ENCODE data around the gene NBAS.
A peak's percentile ranks its signal among the peaks of the same experiment; 100 is the strongest.

The NBAS gene

DNA sequence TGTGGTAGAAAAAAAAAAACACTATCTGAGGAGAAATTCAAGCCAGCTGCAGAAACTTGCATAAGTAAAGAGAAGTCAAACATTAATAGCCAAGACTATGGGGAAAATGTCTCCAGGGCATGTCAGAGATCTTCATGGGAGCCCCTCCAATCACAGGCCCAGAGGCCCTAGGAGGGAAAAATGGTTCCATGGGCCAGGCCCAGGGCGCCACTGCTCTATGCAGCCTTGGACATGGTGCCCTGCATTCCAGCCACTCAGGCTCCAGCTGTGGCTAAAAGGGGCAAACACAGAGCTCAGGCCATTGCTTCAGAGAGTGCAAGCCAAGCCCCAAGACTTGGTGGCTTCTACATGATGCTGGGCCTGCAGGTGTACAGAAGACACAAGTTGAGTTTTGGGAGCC is 354.7 kb downstream of the NBAS start:
- no peak for DNase-seq (ENCODE audit: low read depth)

DNA sequence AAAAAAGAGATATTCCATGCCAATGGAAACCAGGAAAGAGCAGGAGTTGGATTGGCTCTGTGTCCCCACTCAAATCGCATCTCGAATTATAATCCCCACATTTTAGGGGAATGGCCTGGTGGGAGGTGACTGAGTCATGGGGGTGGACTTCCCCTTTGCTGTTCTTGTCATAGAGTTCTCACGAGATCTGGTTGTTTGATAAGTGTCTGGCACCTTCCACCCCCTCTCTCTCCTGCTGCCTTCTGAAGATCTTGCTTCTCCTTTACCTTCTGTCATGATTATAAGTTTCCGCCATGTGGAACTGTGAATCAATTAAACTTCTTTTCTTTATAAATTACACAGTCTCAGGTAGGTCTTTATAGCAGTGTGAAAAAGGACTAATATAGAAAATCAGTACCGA is 355.6 kb downstream of the NBAS start:
- no peak for DNase-seq (ENCODE audit: low read depth)

GRCh38 chr2:15201009-15201408 is 360.1 kb downstream of the NBAS start:
- DNase-seq (ENCODE audit: low read depth) = no peak

- no peak for DNase-seq (ENCODE audit: low read depth)
These were observed 360.6 kb downstream of the NBAS start for GRCh38 chr2:15200581-15200980.

DNA sequence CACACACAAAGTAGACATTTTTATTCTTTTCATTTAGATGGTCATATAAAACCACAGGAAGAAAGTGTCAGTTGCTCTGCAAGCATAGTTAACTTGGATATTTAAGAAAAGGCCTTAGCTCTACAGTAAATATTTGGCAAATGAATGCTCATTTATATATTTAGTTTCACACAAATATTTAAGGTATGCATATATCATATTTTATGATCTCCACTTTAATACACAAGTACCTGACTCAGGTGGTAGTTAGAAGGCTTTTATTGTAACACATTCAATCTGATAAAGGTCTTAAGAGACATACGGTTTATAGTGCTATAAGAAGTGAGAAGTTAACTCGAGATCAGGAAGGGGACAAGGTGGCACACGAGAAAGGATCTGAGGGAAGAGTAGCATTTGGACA is 363.1 kb downstream of the NBAS start:
- DNase-seq (ENCODE audit: low read depth) = no peak

GRCh38 chr2:15195813-15196212 is 365.3 kb downstream of the NBAS start:
- DNase-seq (ENCODE audit: low read depth) = no peak

GRCh38 chr2:15191789-15192188 is 369.3 kb downstream of the NBAS start:
- DNase-seq (ENCODE audit: low read depth) = no peak

- no peak for DNase-seq (ENCODE audit: low read depth)
These were observed 371.9 kb downstream of the NBAS start for GRCh38 chr2:15189216-15189615.

- no peak for DNase-seq (ENCODE audit: low read depth)
These were observed 373.4 kb downstream of the NBAS start for GRCh38 chr2:15187702-15188101.

- DNase-seq (ENCODE audit: low read depth) = no peak
These were observed 375.0 kb downstream of the NBAS start for GRCh38 chr2:15186118-15186517.

DNA sequence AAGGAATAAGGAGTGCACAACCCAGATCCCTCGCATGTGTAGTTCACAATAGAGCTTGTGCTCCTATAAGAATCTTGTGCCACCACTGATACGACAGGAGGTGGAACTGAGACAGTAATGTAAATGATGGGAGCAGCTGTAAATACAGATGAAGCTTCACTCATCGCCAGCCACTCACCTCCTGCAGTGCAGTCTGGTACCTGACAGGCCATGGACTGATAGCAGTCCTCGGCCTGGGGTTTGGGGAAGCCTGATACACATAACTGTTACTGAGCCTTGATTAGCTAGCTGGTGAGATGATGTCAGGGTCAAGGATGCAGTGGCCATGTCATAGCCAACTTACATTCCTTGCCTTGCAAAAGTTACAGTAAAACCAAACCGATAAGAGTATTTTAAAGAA is 376.6 kb downstream of the NBAS start:
- DNase-seq (ENCODE audit: low read depth) = no peak

- DNase-seq (ENCODE audit: low read depth) = no peak
These were observed 378.9 kb downstream of the NBAS start for GRCh38 chr2:15182275-15182674.

DNA sequence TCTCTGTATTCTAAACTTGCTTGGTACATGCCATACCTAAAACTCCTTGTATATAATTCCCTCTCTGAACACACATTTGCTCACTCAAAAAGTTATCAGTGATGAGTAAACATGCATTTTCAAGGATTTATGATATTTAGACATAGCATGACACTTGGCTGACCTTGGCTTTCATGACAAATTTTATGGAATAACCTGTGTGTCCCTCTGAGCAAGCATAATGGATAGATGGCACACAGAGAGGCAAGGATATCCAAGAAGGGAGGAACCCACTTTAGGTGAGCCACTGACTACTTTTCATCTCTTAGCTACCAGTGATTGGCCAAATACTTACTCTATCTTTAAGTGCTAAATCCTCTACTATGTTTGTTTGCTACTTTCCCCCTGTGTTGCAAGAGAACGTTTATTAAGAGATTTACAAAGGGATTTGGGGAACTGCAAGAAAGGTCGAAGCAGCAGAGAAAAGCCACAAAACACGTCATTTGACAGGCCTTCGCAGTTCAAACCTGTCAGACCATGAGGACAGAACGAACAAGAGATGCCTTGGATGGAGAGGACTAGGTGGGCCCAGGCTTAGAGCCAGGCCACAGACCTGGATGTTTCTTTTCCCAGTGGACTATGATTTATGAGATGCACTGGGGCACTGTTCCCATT is 379.9 kb downstream of the NBAS start:
- DNase-seq (ENCODE audit: low read depth) = no peak

- DNase-seq (ENCODE audit: low read depth) = no peak
These were observed 380.8 kb downstream of the NBAS start for GRCh38 chr2:15180379-15180778.

GRCh38 chr2:15178946-15179345 is 382.2 kb downstream of the NBAS start:
- no peak for DNase-seq (ENCODE audit: low read depth)

GRCh38 chr2:15177103-15177502 is 384.0 kb downstream of the NBAS start:
- peak; percentile 47 for DNase-seq (ENCODE audit: low read depth)

DNA sequence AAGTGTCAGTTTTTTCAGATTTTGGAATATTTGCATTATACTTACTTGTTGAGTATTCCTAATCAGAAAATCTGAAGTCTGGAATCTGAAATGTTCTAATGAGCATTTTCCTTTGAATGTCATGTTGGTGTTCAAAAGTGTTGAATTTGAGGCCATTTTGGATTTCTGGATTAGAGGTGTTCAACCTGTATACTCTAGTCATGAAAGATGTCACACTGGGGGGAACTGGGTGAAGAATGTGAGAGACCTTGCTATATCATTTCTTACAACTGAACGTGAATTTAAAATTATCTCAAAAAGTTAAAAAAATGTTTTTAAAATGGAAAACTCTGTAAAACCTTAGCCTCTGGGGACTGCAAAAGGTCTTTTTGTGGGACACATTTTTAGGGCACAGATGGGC is 384.5 kb downstream of the NBAS start:
- no peak for DNase-seq (ENCODE audit: low read depth)

- DNase-seq (ENCODE audit: low read depth) = no peak
These were observed 386.6 kb downstream of the NBAS start for GRCh38 chr2:15174567-15174966.

DNA sequence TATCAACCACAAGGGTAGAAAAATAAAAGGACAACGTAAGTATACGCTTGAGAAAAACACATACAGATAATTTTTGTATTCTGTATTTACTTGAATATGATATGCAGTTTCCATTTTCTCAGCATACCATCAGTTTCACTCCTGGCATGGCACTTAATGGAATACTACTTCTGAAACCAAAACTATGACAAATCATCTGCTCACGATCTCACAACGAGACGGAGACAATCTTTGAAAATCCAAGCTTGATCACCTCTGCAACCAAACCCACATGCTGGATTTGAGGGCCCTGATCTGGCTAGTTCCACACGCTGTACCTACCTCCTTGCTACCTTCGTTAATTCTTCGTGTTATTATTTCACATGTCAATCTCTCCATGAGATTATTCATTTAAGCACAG is 387.6 kb downstream of the NBAS start:
- DNase-seq (ENCODE audit: low read depth) = no peak

GRCh38 chr2:15172825-15173224 is 388.3 kb downstream of the NBAS start:
- DNase-seq (ENCODE audit: low read depth) = no peak

DNA sequence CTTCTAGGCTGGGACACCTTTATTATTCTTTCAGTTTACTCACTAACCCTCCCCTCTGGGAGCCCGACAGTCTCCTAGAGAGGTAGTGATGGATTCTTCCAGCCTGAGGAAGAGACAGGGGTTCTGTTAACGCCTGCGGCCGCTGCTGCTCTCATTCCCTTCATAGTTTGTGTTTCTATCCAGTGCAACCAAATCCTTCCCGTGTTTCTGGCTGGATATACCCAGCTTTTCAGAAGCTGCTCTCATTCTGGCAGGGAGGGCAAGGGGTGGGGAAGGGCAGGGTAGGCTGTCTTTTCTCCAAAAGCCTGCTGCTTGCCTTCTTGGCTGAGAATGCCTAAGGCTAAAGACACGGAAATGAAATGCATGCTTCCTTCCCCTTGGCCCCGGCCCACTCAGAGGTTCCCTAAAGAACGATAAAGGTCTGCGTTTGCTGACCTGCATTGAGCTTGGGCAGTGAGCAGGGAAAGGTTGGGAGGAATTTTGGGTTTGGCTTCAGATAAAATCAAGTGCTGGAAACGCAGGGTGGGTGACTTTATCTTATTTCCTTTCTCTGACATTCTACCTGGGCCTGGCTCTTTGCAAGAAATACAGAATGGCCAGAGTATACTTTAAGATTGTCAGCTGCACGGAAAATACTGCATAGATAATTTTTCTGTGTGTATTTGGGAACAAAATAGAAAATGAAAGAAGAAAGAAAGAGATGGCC is 390.9 kb downstream of the NBAS start:
- DNase-seq (ENCODE audit: low read depth) = no peak

- DNase-seq (ENCODE audit: low read depth) = peak; percentile 89
These were observed 391.6 kb downstream of the NBAS start for GRCh38 chr2:15169326-15170069.

- DNase-seq (ENCODE audit: low read depth) = no peak
These were observed 393.0 kb downstream of the NBAS start for GRCh38 chr2:15168116-15168515.
